ENCODE measurements around the gene NOC3L.

NOC3L gene

GRCh38 chr10:94358480-94358879 lies 4.3 kb downstream of the NOC3L start:
- no peak for DNase-seq (ENCODE audit: low read depth in 1 of 2, low spot score in 1 of 2)
- TF ChIP-seq REST (IDR thresholded peaks at IDR 0.05; ENCODE audit: insufficient replicate concordance, low read depth) (no peak), SPI1 (IDR thresholded peaks at IDR 0.05; ENCODE audit: borderline replicate concordance, low read depth) (no peak), GABPA (IDR thresholded peaks at IDR 0.05; ENCODE audit: low read depth) (no peak), POLR2AphosphoS5 (IDR thresholded peaks at IDR 0.05; ENCODE audit: low read depth) (no peak), CTCF (IDR thresholded peaks at IDR 0.05; ENCODE audit: insufficient read depth, low read length) (no peak)
- H3K4me3 ChIP-seq (replicated peaks; ENCODE audit: insufficient read depth, low read length): no peak overlapping the region

GRCh38 chr10:94357193-94357592 lies 5.5 kb downstream of the NOC3L start:
- Histone ChIP-seq H3K4me3 (replicated peaks; ENCODE audit: insufficient read depth, low read length) (no peak overlapping the region), H3K27me3 (ENCODE audit: insufficient read depth, poor library complexity, severe bottlenecking) (no peaks in the 10 kb centered on the region), H3K27ac (replicated peaks) (no peak overlapping the region)
- DNase-seq (ENCODE audit: low read depth in 1 of 2, low spot score in 1 of 2): no peak
- TF ChIP-seq CTCF (IDR thresholded peaks at IDR 0.05; ENCODE audit: insufficient read depth, low read length): no peak
- TF ChIP-seq SPI1 (IDR thresholded peaks at IDR 0.05; ENCODE audit: borderline replicate concordance, low read depth): no peak
- no peak for TF ChIP-seq GABPA (IDR thresholded peaks at IDR 0.05; ENCODE audit: low read depth)
- TF ChIP-seq POLR2AphosphoS5 (IDR thresholded peaks at IDR 0.05; ENCODE audit: low read depth): no peak
- TF ChIP-seq REST (IDR thresholded peaks at IDR 0.05; ENCODE audit: insufficient replicate concordance, low read depth): no peak

More at GRCh38 chr10:94358480-94358879, 4.3 kb downstream of the NOC3L start:
- Histone ChIP-seq H3K27ac (replicated peaks) (no peak overlapping the region), H3K27me3 (ENCODE audit: insufficient read depth, poor library complexity, severe bottlenecking) (no peaks in the 10 kb centered on the region)

GRCh38 chr10:94355841-94356240 lies 6.9 kb downstream of the NOC3L start:
- H3K27ac ChIP-seq (replicated peaks): no peak overlapping the region

More at GRCh38 chr10:94355841-94356240, 6.9 kb downstream of the NOC3L start:
- H3K27me3 ChIP-seq (ENCODE audit: insufficient read depth, poor library complexity, severe bottlenecking): no peaks in the 10 kb centered on the region
- DNase-seq (ENCODE audit: low read depth in 1 of 2, low spot score in 1 of 2): no peak
- no peak for TF ChIP-seq CTCF (IDR thresholded peaks at IDR 0.05; ENCODE audit: insufficient read depth, low read length)
- no peak for TF ChIP-seq POLR2AphosphoS5 (IDR thresholded peaks at IDR 0.05; ENCODE audit: low read depth)
- no peak for TF ChIP-seq SPI1 (IDR thresholded peaks at IDR 0.05; ENCODE audit: borderline replicate concordance, low read depth)
- TF ChIP-seq GABPA (IDR thresholded peaks at IDR 0.05; ENCODE audit: low read depth): no peak
- TF ChIP-seq REST (IDR thresholded peaks at IDR 0.05; ENCODE audit: insufficient replicate concordance, low read depth): no peak
- no peak overlapping the region for H3K4me3 ChIP-seq (replicated peaks; ENCODE audit: insufficient read depth, low read length)
